ENCODE data around the gene RNF152. TPM values are rescaled to one million over a fixed set of nuclear protein-coding genes. Genes with fewer than 3 reads are reported as not detected.
"Not testable (repeated sequence)": the region's sequence is repeated elsewhere in the genome, so short reads cannot be mapped to it uniquely, and the experiment has no call there.

Gene RNF152
- total RNA-seq, 2 donors from 2014 or later = 90.8 to 119 TPM

DNA sequence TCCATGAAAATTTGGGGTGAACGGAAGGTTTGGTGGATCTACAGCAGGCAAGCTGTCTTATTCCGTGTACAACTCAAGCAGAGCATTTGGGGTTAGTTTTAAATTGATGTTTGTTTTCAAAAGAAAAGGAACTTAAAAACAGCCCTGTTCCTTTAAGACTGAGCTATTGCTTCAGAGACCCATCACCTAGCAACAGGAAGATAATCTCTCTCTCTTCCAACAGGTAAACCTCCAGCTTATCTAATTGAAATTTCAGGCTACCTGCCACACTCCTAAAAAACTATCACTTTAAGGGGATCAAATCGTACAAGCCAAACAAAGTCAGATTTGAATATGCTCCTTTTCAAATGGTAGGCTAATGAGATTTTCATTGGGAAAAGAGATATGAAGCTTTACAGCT, 101.8 kb downstream of the RNF152 start:
- H3K36me3 Mint-ChIP-seq (ENCODE audit: low read depth) = peaks cover 10% of the 10 kb centered on the region
- Histone ChIP-seq H3K4me1 (ENCODE audit: control insufficient read depth, insufficient read depth, low read length) (peaks cover 10% of the 10 kb centered on the region), H3K9ac (ENCODE audit: extremely low read depth, low read length, poor library complexity, severe bottlenecking) (no peak overlapping the region), H3K27me3 (ENCODE audit: control insufficient read depth, insufficient read depth, low read length, poor library complexity, severe bottlenecking) (no peaks in the 10 kb centered on the region), H3K27ac (ENCODE audit: low read depth, low read length) (no peak overlapping the region), H3K36me3 (ENCODE audit: control insufficient read depth, insufficient read depth, low read length) (no peaks in the 10 kb centered on the region), H3K4me3 (ENCODE audit: low read length) (no peak overlapping the region), H3K9me3 (ENCODE audit: control insufficient read depth, low read length) (peaks cover 20% of the 10 kb centered on the region)
- DNase-seq = no peak
- H3K27me3 Mint-ChIP-seq (ENCODE audit: insufficient read depth) = no peaks in the 10 kb centered on the region
- 53 to 88% methylated on average over 2 to 3 of the region's 3 CpGs for WGBS, 2 experiments (ENCODE audit: insufficient coverage in 1 of 2, insufficient read length in 1 of 2)
- H3K27ac Mint-ChIP-seq = peak overlapping the region; percentile 38
- TF ChIP-seq, protein P1, sequence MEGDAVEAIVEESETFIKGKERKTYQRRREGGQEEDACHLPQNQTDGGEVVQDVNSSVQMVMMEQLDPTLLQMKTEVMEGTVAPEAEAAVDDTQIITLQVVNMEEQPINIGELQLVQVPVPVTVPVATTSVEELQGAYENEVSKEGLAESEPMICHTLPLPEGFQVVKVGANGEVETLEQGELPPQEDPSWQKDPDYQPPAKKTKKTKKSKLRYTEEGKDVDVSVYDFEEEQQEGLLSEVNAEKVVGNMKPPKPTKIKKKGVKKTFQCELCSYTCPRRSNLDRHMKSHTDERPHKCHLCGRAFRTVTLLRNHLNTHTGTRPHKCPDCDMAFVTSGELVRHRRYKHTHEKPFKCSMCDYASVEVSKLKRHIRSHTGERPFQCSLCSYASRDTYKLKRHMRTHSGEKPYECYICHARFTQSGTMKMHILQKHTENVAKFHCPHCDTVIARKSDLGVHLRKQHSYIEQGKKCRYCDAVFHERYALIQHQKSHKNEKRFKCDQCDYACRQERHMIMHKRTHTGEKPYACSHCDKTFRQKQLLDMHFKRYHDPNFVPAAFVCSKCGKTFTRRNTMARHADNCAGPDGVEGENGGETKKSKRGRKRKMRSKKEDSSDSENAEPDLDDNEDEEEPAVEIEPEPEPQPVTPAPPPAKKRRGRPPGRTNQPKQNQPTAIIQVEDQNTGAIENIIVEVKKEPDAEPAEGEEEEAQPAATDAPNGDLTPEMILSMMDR (conservative IDR thresholded peaks at IDR 0.05) = no peak
- peaks cover 21% of the 10 kb centered on the region for H3K9me3 Mint-ChIP-seq
- H3K4me1 Mint-ChIP-seq = peaks cover 32% of the 10 kb centered on the region
- H3K4me3 Mint-ChIP-seq = no peak overlapping the region

GRCh38 chr18:61787011-61787670, 105.7 kb downstream of the RNF152 start:
- not testable (repeated sequence) for DNase-seq; H3K36me3 Mint-ChIP-seq (ENCODE audit: low read depth); H3K27ac Mint-ChIP-seq; H3K27me3 ChIP-seq (ENCODE audit: control insufficient read depth, insufficient read depth, low read length, poor library complexity, severe bottlenecking); H3K27ac ChIP-seq (ENCODE audit: low read depth, low read length); H3K4me3 Mint-ChIP-seq; H3K36me3 ChIP-seq (ENCODE audit: control insufficient read depth, insufficient read depth, low read length); H3K27me3 Mint-ChIP-seq (ENCODE audit: insufficient read depth); H3K9ac ChIP-seq (ENCODE audit: extremely low read depth, low read length, poor library complexity, severe bottlenecking)
- H3K4me1 ChIP-seq (ENCODE audit: control insufficient read depth, insufficient read depth, low read length) = peaks cover 12% of the 10 kb centered on the region
- 60 to 92% methylated on average over 1 of the region's 1 CpG for WGBS, 2 experiments (ENCODE audit: insufficient coverage in 1 of 2, insufficient read length in 1 of 2)
- Mint-ChIP-seq H3K9me3 (peaks cover 21% of the 10 kb centered on the region), H3K4me1 (peaks cover 47% of the 10 kb centered on the region)
- H3K4me3 ChIP-seq (ENCODE audit: low read length) = peak overlapping the region; percentile 58
- H3K9me3 ChIP-seq (ENCODE audit: control insufficient read depth, low read length) = peaks cover 20% of the 10 kb centered on the region

DNA sequence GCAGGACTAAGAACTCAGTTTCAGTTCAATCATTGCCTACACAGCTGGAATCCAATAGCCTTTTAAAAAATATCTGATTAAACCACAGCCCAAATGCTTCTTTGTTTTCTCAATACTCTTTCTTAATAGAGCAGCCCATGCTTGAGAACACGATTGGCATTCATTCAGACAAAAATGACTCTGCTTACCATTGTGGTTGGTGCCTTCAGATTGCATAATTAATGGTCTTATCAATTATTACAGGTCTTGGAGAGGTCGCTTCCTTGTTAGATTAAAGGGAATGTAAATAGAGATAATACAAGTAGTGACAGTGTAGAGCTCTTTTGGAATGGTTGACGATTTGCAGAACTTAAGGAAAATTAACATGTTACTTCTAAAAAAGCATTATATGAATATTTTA, 107.2 kb downstream of the RNF152 start:
- no peaks in the 10 kb centered on the region for H3K27me3 ChIP-seq (ENCODE audit: control insufficient read depth, insufficient read depth, low read length, poor library complexity, severe bottlenecking)
- Mint-ChIP-seq H3K27me3 (ENCODE audit: insufficient read depth) (no peaks in the 10 kb centered on the region), H3K4me3 (no peak overlapping the region), H3K9me3 (peaks cover 21% of the 10 kb centered on the region), H3K27ac (no peak overlapping the region), H3K4me1 (peaks cover 37% of the 10 kb centered on the region), H3K36me3 (ENCODE audit: low read depth) (peaks cover 10% of the 10 kb centered on the region)
- H3K4me1 ChIP-seq (ENCODE audit: control insufficient read depth, insufficient read depth, low read length) = peaks cover 9% of the 10 kb centered on the region
- no peak overlapping the region for H3K4me3 ChIP-seq (ENCODE audit: low read length)
- H3K36me3 ChIP-seq (ENCODE audit: control insufficient read depth, insufficient read depth, low read length) = no peaks in the 10 kb centered on the region
- WGBS, 2 experiments (ENCODE audit: insufficient coverage in 1 of 2, insufficient read length in 1 of 2) = 71 to 100% methylated on average over 1 to 2 of the region's 3 CpGs
- no peak overlapping the region for H3K27ac ChIP-seq (ENCODE audit: low read depth, low read length)
- H3K9me3 ChIP-seq (ENCODE audit: control insufficient read depth, low read length) = peaks cover 20% of the 10 kb centered on the region
- H3K9ac ChIP-seq (ENCODE audit: extremely low read depth, low read length, poor library complexity, severe bottlenecking) = no peak overlapping the region
- no peak for DNase-seq
- TF ChIP-seq, protein P1 (conservative IDR thresholded peaks at IDR 0.05) = no peak
